Cardiac muscle cell (in vitro differentiated cells and primary cell): ENCODE measurements around the gene TMEM38B. TPM values are rescaled to one million over a fixed set of nuclear protein-coding genes. Genes with fewer than 3 reads are reported as not detected.

Source experiments
- DNase-seq, 2 donors: peaks; one replicate each; pipeline versions ENCODE4 v3.0.0 to v3.0.0-alpha.2; 2010 to 2017; ENCODE audit warnings: low read depth in 1 of 2, low spot score in 1 of 2
- H3K27ac ChIP-seq: fragments of 200-600 bp; sonication (generic); 2 replicates; pipeline ENCODE4 v1.5.1; 2016
- H3K27me3 ChIP-seq: fragments of 200-600 bp; sonication (generic); 2 replicates; pipeline ENCODE4 v1.6.0; 2016; ENCODE audit warnings: control low read depth
- H3K36me3 ChIP-seq: fragments of 200-600 bp; sonication (generic); 2 replicates; pipeline ENCODE4 v1.5.1; 2016; ENCODE audit warnings: control low read depth
- H3K4me1 ChIP-seq: fragments of 200-600 bp; sonication (generic); 2 replicates; pipeline ENCODE4 v1.8.1; 2017; ENCODE audit warnings: low read depth, mild to moderate bottlenecking, mixed run types
- H3K4me3 ChIP-seq: fragments of 200-600 bp; sonication (generic); 2 replicates; pipeline ENCODE4 v1.5.1; 2016; ENCODE audit warnings: mild to moderate bottlenecking
- H3K9me3 ChIP-seq: fragments of 200-600 bp; sonication (generic); 2 replicates; pipeline ENCODE4 v1.5.1; 2017; ENCODE audit warnings: low read depth, mild to moderate bottlenecking, control low read depth
- polyA plus RNA-seq: library from polyadenylated mRNA; unstranded; fragments of >200 nt; fragmentation: Nextera tagmentation; extraction: Ambion mirVana; gene quantifications from 2 replicates; pipeline ENCODE4 v1.2.1, GENCODE V29; 2016
- total RNA-seq: library from RNA; depleted of rRNA; stranded (reverse); fragments of >200 nt; gene quantifications from 2 replicates; pipeline ENCODE4 v1.2.3, GENCODE V29; 2016
- TF ChIP-seq, protein P1 (sequence below): IDR thresholded peaks from 2 replicates; pipeline ENCODE4 v1.5.1; 2012; ENCODE audit warnings: low read depth, mild to moderate bottlenecking, low read length

The TMEM38B gene
- total and polyA plus RNA-seq, 2 experiments from 2014 or later = 17.5 to 24.9 TPM

DNA sequence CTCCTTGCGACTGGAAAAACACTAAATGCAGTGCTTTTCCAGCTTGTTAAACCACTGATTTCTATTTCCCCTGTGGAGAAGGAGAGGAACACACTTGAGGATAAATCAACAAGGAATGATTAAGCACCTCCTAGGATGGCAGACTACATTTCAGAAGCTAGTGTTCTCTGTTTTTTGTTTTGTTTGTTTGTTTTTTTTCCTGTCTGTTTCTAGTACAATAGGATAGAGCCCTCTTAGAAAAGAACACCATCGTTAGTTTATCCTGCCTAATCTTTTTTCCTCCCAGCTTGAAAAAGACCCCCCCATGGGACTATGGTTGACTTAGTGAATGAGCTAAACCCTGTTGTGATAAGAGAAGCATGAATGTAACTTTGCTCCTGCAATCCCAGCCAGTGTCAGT is 36.0 kb upstream of the TMEM38B start:
- Histone ChIP-seq H3K36me3 (no peaks in the 10 kb centered on the region), H3K27me3 (peaks cover 50% of the 10 kb centered on the region), H3K4me3 (no peak overlapping the region), H3K4me1 (no peaks in the 10 kb centered on the region), H3K27ac (no peak overlapping the region), H3K9me3 (no peaks in the 10 kb centered on the region)
- DNase-seq = no peak
- TF ChIP-seq, protein P1, sequence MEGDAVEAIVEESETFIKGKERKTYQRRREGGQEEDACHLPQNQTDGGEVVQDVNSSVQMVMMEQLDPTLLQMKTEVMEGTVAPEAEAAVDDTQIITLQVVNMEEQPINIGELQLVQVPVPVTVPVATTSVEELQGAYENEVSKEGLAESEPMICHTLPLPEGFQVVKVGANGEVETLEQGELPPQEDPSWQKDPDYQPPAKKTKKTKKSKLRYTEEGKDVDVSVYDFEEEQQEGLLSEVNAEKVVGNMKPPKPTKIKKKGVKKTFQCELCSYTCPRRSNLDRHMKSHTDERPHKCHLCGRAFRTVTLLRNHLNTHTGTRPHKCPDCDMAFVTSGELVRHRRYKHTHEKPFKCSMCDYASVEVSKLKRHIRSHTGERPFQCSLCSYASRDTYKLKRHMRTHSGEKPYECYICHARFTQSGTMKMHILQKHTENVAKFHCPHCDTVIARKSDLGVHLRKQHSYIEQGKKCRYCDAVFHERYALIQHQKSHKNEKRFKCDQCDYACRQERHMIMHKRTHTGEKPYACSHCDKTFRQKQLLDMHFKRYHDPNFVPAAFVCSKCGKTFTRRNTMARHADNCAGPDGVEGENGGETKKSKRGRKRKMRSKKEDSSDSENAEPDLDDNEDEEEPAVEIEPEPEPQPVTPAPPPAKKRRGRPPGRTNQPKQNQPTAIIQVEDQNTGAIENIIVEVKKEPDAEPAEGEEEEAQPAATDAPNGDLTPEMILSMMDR = no peak

DNA sequence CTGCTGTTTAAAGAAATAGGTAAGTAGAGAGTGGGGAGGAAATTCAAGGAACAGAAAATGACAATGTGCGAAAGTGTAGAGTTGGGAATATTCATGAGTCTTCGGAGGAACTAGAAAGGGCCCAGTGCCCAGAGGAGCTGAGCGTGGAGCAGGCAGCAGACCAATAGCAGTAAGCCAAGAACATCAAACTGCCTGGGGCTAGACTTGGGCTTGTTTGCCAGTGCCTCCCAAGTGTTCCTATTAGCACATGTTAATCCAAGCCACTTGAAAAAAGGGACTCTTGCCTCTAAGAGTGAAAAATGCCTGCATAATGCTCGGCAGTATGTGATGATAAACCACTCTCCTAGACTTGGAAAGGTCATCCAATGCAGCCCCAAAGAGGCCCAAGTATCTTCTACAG is 33.3 kb upstream of the TMEM38B start:
- Histone ChIP-seq H3K36me3 (no peaks in the 10 kb centered on the region), H3K4me1 (no peaks in the 10 kb centered on the region), H3K27ac (no peak overlapping the region), H3K27me3 (peaks cover 24% of the 10 kb centered on the region), H3K4me3 (no peak overlapping the region), H3K9me3 (no peaks in the 10 kb centered on the region)
- DNase-seq = no peak
- TF ChIP-seq, protein P1 = no peak

DNA sequence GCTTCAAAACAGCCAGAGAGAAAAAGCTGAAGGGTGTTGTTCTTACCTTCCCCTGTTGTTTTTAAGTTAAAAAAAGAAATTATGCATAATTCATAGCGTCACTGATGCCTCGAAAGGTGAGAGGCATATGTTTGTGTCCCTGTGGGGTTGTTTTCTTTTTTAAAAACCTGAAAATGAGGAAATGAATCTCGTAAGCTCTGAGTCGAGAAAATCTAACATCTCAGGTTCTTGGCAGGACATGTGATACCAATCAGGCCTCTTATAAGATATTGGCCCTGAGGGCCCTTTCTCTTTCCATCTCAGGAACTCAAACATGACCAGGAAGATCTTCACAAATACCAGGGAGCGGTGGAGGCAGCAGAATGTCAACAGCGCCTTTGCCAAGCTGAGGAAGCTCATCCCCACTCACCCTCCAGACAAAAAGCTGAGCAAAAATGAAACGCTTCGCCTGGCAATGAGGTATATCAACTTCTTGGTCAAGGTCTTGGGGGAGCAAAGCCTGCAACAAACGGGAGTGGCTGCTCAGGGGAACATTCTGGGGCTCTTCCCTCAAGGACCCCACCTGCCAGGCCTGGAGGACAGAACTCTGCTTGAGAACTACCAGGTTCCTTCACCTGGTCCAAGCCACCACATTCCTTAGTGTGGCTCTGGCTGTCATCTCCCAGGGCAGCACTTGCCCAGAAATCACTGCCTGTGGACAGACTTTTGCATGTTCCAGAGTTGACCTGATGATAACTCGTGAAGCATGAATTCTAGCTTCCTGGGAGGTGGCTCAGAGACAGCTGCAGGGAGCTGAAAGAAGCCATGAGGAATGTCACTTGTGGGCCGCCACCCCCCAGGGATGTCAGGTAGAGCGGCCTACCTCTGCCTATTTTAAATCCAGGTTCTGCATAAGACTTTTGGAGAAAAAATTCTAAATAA is 31.9 kb upstream of the TMEM38B start, which contains the start of gene TAL2:
TAL2 (plus strand) TSS at position 274 of the 921 bp plus-strand sequence; CDS start at position 314, 40 bp downstream.
- Histone ChIP-seq H3K9me3 (no peaks in the 10 kb centered on the region), H3K36me3 (no peaks in the 10 kb centered on the region), H3K27ac (no peak within 1 kb of the TSS), H3K4me3 (no peak within 1 kb of the TSS), H3K27me3 (peaks cover 10% of the 10 kb centered on the region), H3K4me1 (no peaks in the 10 kb centered on the region)
- TF ChIP-seq, protein P1 = no peak
- DNase-seq = no peak

DNA sequence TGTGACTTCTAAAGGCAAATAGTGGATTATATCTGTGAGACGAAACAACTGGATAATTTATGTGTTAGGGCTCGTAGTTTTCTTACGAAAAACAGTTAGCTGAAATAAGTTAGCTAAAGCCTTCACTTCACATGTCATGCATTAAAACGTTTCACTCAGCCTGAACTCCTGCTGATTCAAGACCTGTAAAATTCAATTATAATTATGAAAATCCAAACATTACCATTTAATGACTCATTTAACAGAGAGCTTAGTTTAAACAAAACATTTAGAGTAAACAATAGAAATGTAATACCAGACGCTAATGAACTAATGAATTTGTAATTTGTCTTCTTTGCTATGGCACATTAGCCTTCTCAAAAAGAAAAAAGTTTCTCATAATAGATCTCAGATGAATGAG is 30.4 kb upstream of the TMEM38B start:
- no peak for DNase-seq
- no peaks in the 10 kb centered on the region for H3K9me3 ChIP-seq
- no peak overlapping the region for H3K27ac ChIP-seq
- no peaks in the 10 kb centered on the region for H3K27me3 ChIP-seq
- H3K36me3 ChIP-seq = no peaks in the 10 kb centered on the region
- peaks cover 3% of the 10 kb centered on the region for H3K4me1 ChIP-seq
- no peak overlapping the region for H3K4me3 ChIP-seq
- TF ChIP-seq, protein P1 = no peak

DNA sequence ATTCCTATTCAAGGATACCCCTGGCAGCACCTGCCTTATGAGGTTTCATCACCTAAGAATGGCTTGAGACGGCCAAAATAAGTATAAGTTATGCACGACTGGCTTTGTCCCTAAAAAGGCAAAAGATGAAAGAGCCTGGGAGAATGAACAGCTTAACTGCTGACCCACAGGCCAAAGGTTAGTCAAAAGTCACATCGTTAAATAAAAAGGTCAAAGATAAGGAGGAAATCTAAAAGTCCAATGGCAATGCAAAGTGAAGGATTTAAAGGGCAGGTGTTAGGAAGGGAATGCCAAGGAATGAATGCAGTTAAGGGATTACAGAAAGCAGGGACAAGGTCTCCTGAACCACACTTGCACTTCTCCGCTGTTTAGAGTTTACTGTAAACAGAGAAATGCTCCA is 26.5 kb upstream of the TMEM38B start:
- no peak for DNase-seq
- no peaks in the 10 kb centered on the region for H3K9me3 ChIP-seq
- TF ChIP-seq, protein P1 = no peak
- peaks cover 3% of the 10 kb centered on the region for H3K4me1 ChIP-seq
- H3K27ac ChIP-seq = no peak overlapping the region
- no peaks in the 10 kb centered on the region for H3K27me3 ChIP-seq
- no peaks in the 10 kb centered on the region for H3K36me3 ChIP-seq
- H3K4me3 ChIP-seq = no peak overlapping the region
